SU-DHL-6 (cell line): Measurements from ENCODE around the gene STYXL2.

Experiments
- H2AFZ ChIP-seq: fragments of 200-600 bp; sonication (generic); 2 replicates; pipeline ENCODE4 v1.6.1; 2014; ENCODE audit warnings: low read depth, mild to moderate bottlenecking, moderate library complexity, mixed read lengths, antibody characterized with exemption, low read length; ENCODE audit not compliant: severe bottlenecking
- H3F3A ChIP-seq: fragments of 200-600 bp; shearing (Covaris generic); 2 replicates; pipeline ENCODE4 v1.6.0; 2016; ENCODE audit warnings: antibody characterized with exemption, mild to moderate bottlenecking; ENCODE audit not compliant: insufficient read depth
- H3K27ac ChIP-seq: fragments of 200-600 bp; sonication (generic); 2 replicates; pipeline ENCODE4 v1.5.1; 2016; ENCODE audit warnings: low read depth, mild to moderate bottlenecking, low read length, moderate library complexity, mixed read lengths
- H3K27me3 ChIP-seq: fragments of 200-600 bp; sonication (generic), shearing (Covaris generic); 2 replicates; pipeline ENCODE4 v1.6.0; 2014; ENCODE audit warnings: mild to moderate bottlenecking, low read length
- H3K36me3 ChIP-seq: fragments of 200-600 bp; sonication (generic); 2 replicates; pipeline ENCODE4 v1.6.1; 2014; ENCODE audit warnings: mild to moderate bottlenecking, low read length, mixed read lengths
- H3K4me2 ChIP-seq: fragments of 300-600, 200-600 bp; shearing (Covaris generic), sonication (generic); 2 replicates; pipeline ENCODE4 v1.6.0; 2014; ENCODE audit warnings: low read length, low read depth, mild to moderate bottlenecking; ENCODE audit not compliant: poor library complexity, severe bottlenecking
- H3K4me3 ChIP-seq: fragments of 200-600 bp; sonication (generic); 2 replicates; pipeline ENCODE4 v1.5.1; 2014; ENCODE audit warnings: antibody characterized with exemption, low read length, mild to moderate bottlenecking, mixed read lengths; ENCODE audit not compliant: insufficient read depth, poor library complexity, severe bottlenecking
- H3K79me2 ChIP-seq: fragments of 200-600 bp; sonication (generic); 2 replicates; pipeline ENCODE4 v1.6.1; 2014; ENCODE audit warnings: mild to moderate bottlenecking, low read length, moderate library complexity; ENCODE audit not compliant: insufficient read depth
- H3K9ac ChIP-seq: fragments of 200-600 bp; sonication (generic); 2 replicates; pipeline ENCODE4 v1.7.0; 2014; ENCODE audit warnings: mild to moderate bottlenecking, low read length
- H3K9me2 ChIP-seq: fragments of 200-600 bp; sonication (generic); replicated peaks from 2 replicates; pipeline ENCODE4 v1.6.1; 2014; ENCODE audit warnings: low read length; ENCODE audit not compliant: insufficient read depth
- H3K9me3 ChIP-seq: fragments of 200-600 bp; sonication (generic); 2 replicates; pipeline ENCODE4 v1.6.1; 2014; ENCODE audit warnings: low read length, mixed read lengths; ENCODE audit not compliant: insufficient read depth
- H4K20me1 ChIP-seq: fragments of 200-600 bp; sonication (generic); 2 replicates; pipeline ENCODE4 v1.6.1; 2014; ENCODE audit warnings: low read depth, mild to moderate bottlenecking, antibody characterized with exemption, low read length, moderate library complexity, mixed read lengths
- CTCF ChIP-seq: fragments of 200-600 bp; sonication (generic); IDR thresholded peaks from one replicate; pipeline ENCODE4 v1.5.1; 2017; ENCODE audit warnings: antibody characterized with exemption, mild to moderate bottlenecking, low read length, moderate library complexity; ENCODE audit not compliant: insufficient read depth, poor library complexity, severe bottlenecking
- EZH2phosphoT487 ChIP-seq: fragments of 200-600 bp; sonication (generic), shearing (Covaris generic); conservative IDR thresholded peaks from 2 replicates; pipeline ENCODE4 v1.6.1; 2018; ENCODE audit warnings: mild to moderate bottlenecking, antibody characterized with exemption, low read length, moderate library complexity, mixed read lengths

The STYXL2 gene

GRCh38 chr1:167054531-167054930 is 39.3 kb upstream of the STYXL2 start:
- no peaks in the 10 kb centered on the region for H3K9me2 ChIP-seq
- no peak overlapping the region for H3K27ac ChIP-seq
- no peaks in the 10 kb centered on the region for H3F3A ChIP-seq
- H3K27me3 ChIP-seq, result no peaks in the 10 kb centered on the region
- H3K79me2 ChIP-seq, result no peaks in the 10 kb centered on the region
- H3K9me3 ChIP-seq, result no peaks in the 10 kb centered on the region
- H3K4me3 ChIP-seq, result no peak overlapping the region
- no peaks in the 10 kb centered on the region for H4K20me1 ChIP-seq
- H3K9ac ChIP-seq, result no peak overlapping the region
- no peak overlapping the region for H3K4me2 ChIP-seq
- H2AFZ ChIP-seq, result no peak overlapping the region
- TF ChIP-seq EZH2phosphoT487, result no peak
- TF ChIP-seq CTCF, result no peak
- no peaks in the 10 kb centered on the region for H3K36me3 ChIP-seq

GRCh38 chr1:167054946-167055630 is 38.8 kb upstream of the STYXL2 start:
- H3K4me3 ChIP-seq, result no peak overlapping the region
- no peak overlapping the region for H3K4me2 ChIP-seq
- no peak for TF ChIP-seq CTCF
- no peaks in the 10 kb centered on the region for H3F3A ChIP-seq
- H3K9me2 ChIP-seq, result no peaks in the 10 kb centered on the region
- no peak overlapping the region for H3K9ac ChIP-seq
- H3K27me3 ChIP-seq, result no peaks in the 10 kb centered on the region
- H2AFZ ChIP-seq, result no peak overlapping the region
- H4K20me1 ChIP-seq, result no peaks in the 10 kb centered on the region
- H3K79me2 ChIP-seq, result no peaks in the 10 kb centered on the region
- no peaks in the 10 kb centered on the region for H3K9me3 ChIP-seq
- no peaks in the 10 kb centered on the region for H3K36me3 ChIP-seq
- no peak overlapping the region for H3K27ac ChIP-seq

- Histone ChIP-seq H3K9ac (no peak overlapping the region), H3K79me2 (no peaks in the 10 kb centered on the region), H3K9me2 (no peaks in the 10 kb centered on the region), H3K9me3 (no peaks in the 10 kb centered on the region), H3F3A (no peaks in the 10 kb centered on the region), H3K27ac (no peak overlapping the region), H3K27me3 (no peaks in the 10 kb centered on the region), H3K4me3 (no peak overlapping the region), H2AFZ (no peak overlapping the region), H4K20me1 (no peaks in the 10 kb centered on the region), H3K4me2 (no peak overlapping the region), H3K36me3 (no peaks in the 10 kb centered on the region)
- no peak for TF ChIP-seq EZH2phosphoT487
- TF ChIP-seq CTCF, result no peak
These were observed 37.2 kb upstream of the STYXL2 start for GRCh38 chr1:167056529-167057231.
